Measurements from ENCODE around the gene TMEM184C. TPM values are rescaled to one million over a fixed set of nuclear protein-coding genes. Genes with fewer than 3 reads are reported as not detected.

Gene TMEM184C
- total RNA-seq (2014; rRNA removed; shearing (Covaris generic)) = 39.1 and 40.0 TPM in 2 replicates
- 20.3 and 29.8 TPM in 2 replicates for polyA plus RNA-seq (2015; cell fraction: cytosol; rRNA removed)
- polyA plus RNA-seq (2015; cell fraction: nucleus; rRNA removed) = 21.3 and 35.4 TPM in 2 replicates

- DNase-seq (ENCODE audit: low read depth) = peak; percentile 97
Observed at GRCh38 chr4:147617173-147617840, at the start of gene TMEM184C. TMEM184C (plus strand) TSS chr4:147617397; CDS start chr4:147617957, 560 bp downstream.

- DNase-seq (ENCODE audit: low read depth) = no peak
Observed at GRCh38 chr4:147570616-147571015, 46.6 kb upstream of the TMEM184C start.

GRCh38 chr4:147571036-147571770 lies 46.0 kb upstream of the TMEM184C start:
- no peak for DNase-seq (ENCODE audit: low read depth)

- no peak for DNase-seq (ENCODE audit: low read depth)
Observed at GRCh38 chr4:147576084-147576483, 41.1 kb upstream of the TMEM184C start.

GRCh38 chr4:147578051-147578476 lies 39.1 kb upstream of the TMEM184C start:
- peak; percentile 99 for DNase-seq (ENCODE audit: low read depth)

GRCh38 chr4:147578593-147578992 lies 38.6 kb upstream of the TMEM184C start:
- no peak for DNase-seq (ENCODE audit: low read depth)

GRCh38 chr4:147580396-147580795 lies 36.8 kb upstream of the TMEM184C start:
- peak; percentile 79 for DNase-seq (ENCODE audit: low read depth)

GRCh38 chr4:147581606-147582350 lies 35.4 kb upstream of the TMEM184C start:
- DNase-seq (ENCODE audit: low read depth) = no peak

- DNase-seq (ENCODE audit: low read depth) = no peak
Observed at GRCh38 chr4:147582386-147583060, 34.7 kb upstream of the TMEM184C start.

- peak; percentile 48 for DNase-seq (ENCODE audit: low read depth)
Observed at GRCh38 chr4:147583876-147584275, 33.3 kb upstream of the TMEM184C start.

GRCh38 chr4:147586032-147586431 lies 31.2 kb upstream of the TMEM184C start:
- DNase-seq (ENCODE audit: low read depth) = no peak

- no peak for DNase-seq (ENCODE audit: low read depth)
Observed at GRCh38 chr4:147586637-147587036, 30.6 kb upstream of the TMEM184C start.

- no peak for DNase-seq (ENCODE audit: low read depth)
Observed at GRCh38 chr4:147587041-147587440, 30.2 kb upstream of the TMEM184C start.

GRCh38 chr4:147589586-147589985 lies 27.6 kb upstream of the TMEM184C start:
- DNase-seq (ENCODE audit: low read depth) = no peak

- peak; percentile 68 for DNase-seq (ENCODE audit: low read depth)
Observed at GRCh38 chr4:147590249-147590920, 26.8 kb upstream of the TMEM184C start.

GRCh38 chr4:147591106-147591505 lies 26.1 kb upstream of the TMEM184C start:
- DNase-seq (ENCODE audit: low read depth) = no peak

- no peak for DNase-seq (ENCODE audit: low read depth)
Observed at GRCh38 chr4:147594107-147594506, 23.1 kb upstream of the TMEM184C start.

GRCh38 chr4:147594578-147594977 lies 22.6 kb upstream of the TMEM184C start:
- DNase-seq (ENCODE audit: low read depth) = no peak

GRCh38 chr4:147596377-147596776 lies 20.8 kb upstream of the TMEM184C start:
- DNase-seq (ENCODE audit: low read depth) = peak; percentile 32

- peak; percentile 80 for DNase-seq (ENCODE audit: low read depth)
Observed at GRCh38 chr4:147596981-147597380, 20.2 kb upstream of the TMEM184C start.

- no peak for DNase-seq (ENCODE audit: low read depth)
Observed at GRCh38 chr4:147597561-147597960, 19.6 kb upstream of the TMEM184C start.
